Ovary (tissue), 3 donors: ENCODE results near the gene ADAM30.

Experiments
- EP300 ChIP-seq: sonication (generic); formaldehyde crosslinking; IDR thresholded peaks from one replicate; pipeline ENCODE4 v1.6.1; 2017; ENCODE audit warnings: antibody characterized with exemption
- POLR2A ChIP-seq: fragments of 450-650 bp; IDR thresholded peaks from one replicate; pipeline ENCODE4 v1.6.1; 2017; ENCODE audit warnings: antibody characterized with exemption, mild to moderate bottlenecking, moderate library complexity
- TF ChIP-seq, protein P1 (sequence below), 3 donors: fragments of 450-650 bp in 2 of 3; fragments of 200-600 bp in 1 of 3; IDR thresholded peaks; one replicate each; pipeline versions ENCODE4 v1.5.1 to v1.8.0; 2016 to 2022; ENCODE audit warnings: antibody characterized with exemption in 3 of 3, mild to moderate bottlenecking in 1 of 3
- donor health status: DM: no; HTN: no; CAD: no.

- TF ChIP-seq, protein P1, sequence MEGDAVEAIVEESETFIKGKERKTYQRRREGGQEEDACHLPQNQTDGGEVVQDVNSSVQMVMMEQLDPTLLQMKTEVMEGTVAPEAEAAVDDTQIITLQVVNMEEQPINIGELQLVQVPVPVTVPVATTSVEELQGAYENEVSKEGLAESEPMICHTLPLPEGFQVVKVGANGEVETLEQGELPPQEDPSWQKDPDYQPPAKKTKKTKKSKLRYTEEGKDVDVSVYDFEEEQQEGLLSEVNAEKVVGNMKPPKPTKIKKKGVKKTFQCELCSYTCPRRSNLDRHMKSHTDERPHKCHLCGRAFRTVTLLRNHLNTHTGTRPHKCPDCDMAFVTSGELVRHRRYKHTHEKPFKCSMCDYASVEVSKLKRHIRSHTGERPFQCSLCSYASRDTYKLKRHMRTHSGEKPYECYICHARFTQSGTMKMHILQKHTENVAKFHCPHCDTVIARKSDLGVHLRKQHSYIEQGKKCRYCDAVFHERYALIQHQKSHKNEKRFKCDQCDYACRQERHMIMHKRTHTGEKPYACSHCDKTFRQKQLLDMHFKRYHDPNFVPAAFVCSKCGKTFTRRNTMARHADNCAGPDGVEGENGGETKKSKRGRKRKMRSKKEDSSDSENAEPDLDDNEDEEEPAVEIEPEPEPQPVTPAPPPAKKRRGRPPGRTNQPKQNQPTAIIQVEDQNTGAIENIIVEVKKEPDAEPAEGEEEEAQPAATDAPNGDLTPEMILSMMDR (IDR thresholded peaks at IDR 0.05): no peak
- no peak for TF ChIP-seq POLR2A
- TF ChIP-seq EP300: no peak
Observed at GRCh38 chr1:119917304-119918055, 21.2 kb upstream of the ADAM30 start.
